ENCODE data around the gene APOL2. TPM values are rescaled to one million over a fixed set of nuclear protein-coding genes. Genes with fewer than 3 reads are reported as not detected.
"Not testable (repeated sequence)": the region's sequence is repeated elsewhere in the genome, so short reads cannot be mapped to it uniquely, and the experiment has no call there.

The APOL2 gene
- total RNA-seq, 2 experiments from 2014 or later: 62.4 TPM

GRCh38 chr22:36280379-36280778 is 41.1 kb upstream of the APOL2 start:
- H3K4me1 Mint-ChIP-seq (ENCODE audit: low read depth): peaks cover 27% of the 10 kb centered on the region
- no peak for ATAC-seq
- H3K36me3 Mint-ChIP-seq (ENCODE audit: low read depth): peaks cover 59% of the 10 kb centered on the region
- H3K27ac Mint-ChIP-seq: no peak overlapping the region
- ChIA-PET CTCF (interaction anchor here (1.1 to 2.0 kb wide), 4 partner anchors 9 to 206 kb away, joined by 4 to 7 read pairs (median 4); no protein-coding TSS in a partner anchor), POLR2A (interaction anchor here (0.6 to 1.2 kb wide), 3 partner anchors 7 to 15 kb away, joined by 4 to 6 read pairs (median 4); no protein-coding TSS in a partner anchor)
- no peak for DNase-seq
- no peaks in the 10 kb centered on the region for H3K9me3 Mint-ChIP-seq (ENCODE audit: insufficient read depth)
- no peak overlapping the region for H3K4me3 Mint-ChIP-seq
- no peaks in the 10 kb centered on the region for H3K27me3 Mint-ChIP-seq (ENCODE audit: low read depth)

- ChIA-PET CTCF (interaction anchor here (0.7 to 3.2 kb wide), 9 partner anchors 10 to 214 kb away, joined by 3 to 23 read pairs (median 8); partner anchors contain the start of gene APOL2), POLR2A (no interaction called here)
- peaks cover 49% of the 10 kb centered on the region for H3K36me3 Mint-ChIP-seq (ENCODE audit: low read depth)
- no peak overlapping the region for H3K27ac Mint-ChIP-seq
- H3K4me3 Mint-ChIP-seq: no peak overlapping the region
- no peak for DNase-seq
- no peaks in the 10 kb centered on the region for H3K9me3 Mint-ChIP-seq (ENCODE audit: insufficient read depth)
- ATAC-seq: no peak
- no peaks in the 10 kb centered on the region for H3K27me3 Mint-ChIP-seq (ENCODE audit: low read depth)
- peaks cover 30% of the 10 kb centered on the region for H3K4me1 Mint-ChIP-seq (ENCODE audit: low read depth)
These were observed 39.9 kb upstream of the APOL2 start for GRCh38 chr22:36279219-36279666.

DNA sequence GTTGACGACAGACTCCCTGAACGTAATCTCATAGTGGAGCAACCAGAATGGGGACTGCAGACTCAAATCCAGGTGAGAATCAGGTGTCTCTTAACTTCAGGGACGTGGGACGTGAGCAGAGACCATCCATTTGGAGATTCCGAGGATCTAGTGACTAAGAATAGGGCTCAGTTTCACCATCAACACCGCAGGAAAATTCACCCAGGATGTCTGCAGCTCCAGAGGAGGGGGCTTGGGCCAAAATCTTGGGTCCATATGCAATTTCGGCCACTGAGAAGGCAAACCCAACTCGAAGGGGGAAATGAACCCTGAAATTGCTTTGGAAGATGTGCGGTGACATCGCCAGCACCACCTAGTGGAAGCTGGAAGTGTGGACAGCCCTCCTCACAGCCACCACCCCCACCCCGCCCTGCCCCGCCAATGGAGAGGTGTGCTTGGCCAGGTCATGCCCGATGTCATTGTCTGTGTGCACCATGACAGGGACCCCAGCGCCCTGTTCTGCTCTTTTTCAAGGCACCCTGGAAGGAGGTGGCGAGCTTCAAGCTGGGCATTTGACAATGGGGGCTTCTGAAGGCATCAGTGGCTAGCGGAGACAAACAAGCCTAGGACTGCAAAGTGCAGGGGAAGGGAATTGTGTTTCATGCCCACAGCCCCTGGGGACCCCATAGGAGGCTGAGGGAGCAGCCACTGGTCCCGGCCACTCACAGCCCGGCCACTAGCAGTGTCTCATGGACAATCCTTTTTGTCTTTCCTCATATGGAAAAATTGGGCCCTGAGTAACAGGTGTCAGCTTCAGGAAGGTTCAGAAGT is 38.4 kb upstream of the APOL2 start:
- Mint-ChIP-seq H3K9me3 (ENCODE audit: insufficient read depth) (no peaks in the 10 kb centered on the region), H3K36me3 (ENCODE audit: low read depth) (peaks cover 38% of the 10 kb centered on the region), H3K4me3 (no peak overlapping the region), H3K27me3 (ENCODE audit: low read depth) (no peaks in the 10 kb centered on the region), H3K27ac (peak overlapping the region; percentile 66), H3K4me1 (ENCODE audit: low read depth) (peaks cover 30% of the 10 kb centered on the region)
- POLR2A ChIA-PET: interaction anchor here (1.1 to 2.1 kb wide), 4 partner anchors 9 to 38 kb away, joined by 3 to 6 read pairs (median 4); partner anchors contain the start of gene APOL2
- peak; percentile 82 for DNase-seq
- CTCF ChIA-PET: interaction anchor here (0.6 to 3.2 kb wide), 33 partner anchors 9 to 229 kb away, joined by 3 to 23 read pairs (median 4); partner anchors contain the start of genes APOL2 and FOXRED2
- peak; percentile 76 for ATAC-seq

- no peak for DNase-seq
- Mint-ChIP-seq H3K27ac (no peak overlapping the region), H3K27me3 (ENCODE audit: low read depth) (no peaks in the 10 kb centered on the region), H3K4me3 (no peak overlapping the region), H3K4me1 (ENCODE audit: low read depth) (peaks cover 29% of the 10 kb centered on the region), H3K9me3 (ENCODE audit: insufficient read depth) (no peaks in the 10 kb centered on the region), H3K36me3 (ENCODE audit: low read depth) (peaks cover 13% of the 10 kb centered on the region)
- ChIA-PET CTCF (interaction anchor here (0.9 to 2.6 kb wide), 3 partner anchors 10 to 212 kb away, joined by 3 to 9 read pairs (median 4); partner anchors contain the start of gene APOL2), POLR2A (interaction anchor here (0.6 kb wide), 1 partner anchor 36 kb away, joined by 3 read pairs; no protein-coding TSS in a partner anchor)
- ATAC-seq: no peak
These were observed 35.2 kb upstream of the APOL2 start for GRCh38 chr22:36274531-36274930.

GRCh38 chr22:36271951-36272350 is 32.6 kb upstream of the APOL2 start:
- DNase-seq; POLR2A ChIA-PET; CTCF ChIA-PET; H3K9me3 Mint-ChIP-seq (ENCODE audit: insufficient read depth); H3K4me3 Mint-ChIP-seq; ATAC-seq; H3K27me3 Mint-ChIP-seq (ENCODE audit: low read depth); H3K27ac Mint-ChIP-seq: not testable (repeated sequence)
- Mint-ChIP-seq H3K36me3 (ENCODE audit: low read depth) (peaks cover 15% of the 10 kb centered on the region), H3K4me1 (ENCODE audit: low read depth) (peaks cover 13% of the 10 kb centered on the region)

- CTCF ChIA-PET: interaction anchor here (1.0 to 1.5 kb wide), 2 partner anchors 30 to 76 kb away, joined by 3 read pairs; no protein-coding TSS in a partner anchor
- H3K27ac Mint-ChIP-seq; H3K27me3 Mint-ChIP-seq (ENCODE audit: low read depth); POLR2A ChIA-PET; H3K4me3 Mint-ChIP-seq; DNase-seq; H3K9me3 Mint-ChIP-seq (ENCODE audit: insufficient read depth); H3K4me1 Mint-ChIP-seq (ENCODE audit: low read depth); ATAC-seq: not testable (repeated sequence)
- H3K36me3 Mint-ChIP-seq (ENCODE audit: low read depth): peaks cover 20% of the 10 kb centered on the region
These were observed 31.9 kb upstream of the APOL2 start for GRCh38 chr22:36271231-36271630.

DNA sequence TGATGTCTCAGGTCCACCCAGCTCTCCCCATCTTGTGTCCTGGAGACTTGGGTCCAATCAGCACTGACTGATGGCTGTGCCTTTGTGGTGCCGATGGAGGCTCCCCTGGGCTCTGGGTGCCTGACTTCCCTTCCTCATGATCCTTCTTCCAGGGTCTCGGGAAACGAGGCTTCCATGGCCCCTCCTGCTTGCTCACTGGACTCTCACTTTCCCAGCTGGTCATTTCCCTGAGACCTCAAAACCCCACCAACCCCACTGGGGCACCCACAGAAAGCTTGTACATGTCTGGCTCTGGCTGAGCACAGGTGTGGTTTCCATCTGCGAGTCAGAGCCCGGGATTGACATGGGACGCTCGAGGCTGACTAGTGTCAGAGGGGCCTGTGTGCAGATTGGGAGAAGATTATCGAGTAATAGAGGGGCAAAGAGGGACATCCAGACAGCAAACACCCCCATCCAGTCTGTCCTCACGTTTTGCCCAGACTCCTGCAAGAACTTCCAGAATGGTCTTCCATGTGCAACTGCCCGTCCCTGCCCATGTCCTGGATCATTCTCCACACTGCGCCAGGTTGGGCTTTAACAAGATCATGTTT is 28.7 kb upstream of the APOL2 start:
- peaks cover 33% of the 10 kb centered on the region for H3K36me3 Mint-ChIP-seq (ENCODE audit: low read depth)
- H3K4me3 Mint-ChIP-seq: no peak overlapping the region
- DNase-seq (no peak), ATAC-seq (no peak)
- no peaks in the 10 kb centered on the region for H3K27me3 Mint-ChIP-seq (ENCODE audit: low read depth)
- ChIA-PET CTCF (interaction anchor here (1.7 kb wide), 1 partner anchor 9 kb away, joined by 11 read pairs; no protein-coding TSS in a partner anchor), POLR2A (interaction anchor here (0.6 to 0.8 kb wide), 2 partner anchors 12 to 59 kb away, joined by 3 to 4 read pairs; no protein-coding TSS in a partner anchor)
- no peaks in the 10 kb centered on the region for H3K4me1 Mint-ChIP-seq (ENCODE audit: low read depth)
- no peaks in the 10 kb centered on the region for H3K9me3 Mint-ChIP-seq (ENCODE audit: insufficient read depth)
- H3K27ac Mint-ChIP-seq: no peak overlapping the region

DNA sequence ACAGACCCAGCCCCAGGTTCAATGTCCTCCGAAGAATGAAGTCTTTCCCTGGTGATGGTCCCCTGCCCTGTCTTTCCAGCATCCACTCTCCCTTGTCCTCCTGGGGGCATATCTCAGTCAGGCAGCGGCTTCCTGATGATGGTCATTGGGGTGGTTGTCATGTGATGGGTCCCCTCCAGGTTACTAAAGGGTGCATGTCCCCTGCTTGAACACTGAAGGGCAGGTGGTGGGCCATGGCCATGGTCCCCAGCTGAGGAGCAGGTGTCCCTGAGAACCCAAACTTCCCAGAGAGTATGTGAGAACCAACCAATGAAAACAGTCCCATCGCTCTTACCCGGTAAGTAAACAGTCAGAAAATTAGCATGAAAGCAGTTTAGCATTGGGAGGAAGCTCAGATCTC is 27.7 kb upstream of the APOL2 start:
- Mint-ChIP-seq H3K27me3 (ENCODE audit: low read depth) (no peaks in the 10 kb centered on the region), H3K4me1 (ENCODE audit: low read depth) (no peaks in the 10 kb centered on the region), H3K4me3 (no peak overlapping the region), H3K36me3 (ENCODE audit: low read depth) (peaks cover 41% of the 10 kb centered on the region), H3K27ac (no peak overlapping the region), H3K9me3 (ENCODE audit: insufficient read depth) (no peaks in the 10 kb centered on the region)
- ChIA-PET CTCF (interaction anchor here (1.7 kb wide), 1 partner anchor 10 kb away, joined by 11 read pairs; no protein-coding TSS in a partner anchor), POLR2A (interaction anchor here (0.8 kb wide), 1 partner anchor 60 kb away, joined by 3 read pairs; no protein-coding TSS in a partner anchor)
- ATAC-seq: no peak
- DNase-seq: no peak

- H3K27me3 Mint-ChIP-seq (ENCODE audit: low read depth); DNase-seq; H3K27ac Mint-ChIP-seq; H3K9me3 Mint-ChIP-seq (ENCODE audit: insufficient read depth); ATAC-seq; POLR2A ChIA-PET; H3K4me3 Mint-ChIP-seq; CTCF ChIA-PET: not testable (repeated sequence)
- Mint-ChIP-seq H3K4me1 (ENCODE audit: low read depth) (peaks cover 10% of the 10 kb centered on the region), H3K36me3 (ENCODE audit: low read depth) (peaks cover 64% of the 10 kb centered on the region)
These were observed 24.7 kb upstream of the APOL2 start for GRCh38 chr22:36263886-36264664.

DNA sequence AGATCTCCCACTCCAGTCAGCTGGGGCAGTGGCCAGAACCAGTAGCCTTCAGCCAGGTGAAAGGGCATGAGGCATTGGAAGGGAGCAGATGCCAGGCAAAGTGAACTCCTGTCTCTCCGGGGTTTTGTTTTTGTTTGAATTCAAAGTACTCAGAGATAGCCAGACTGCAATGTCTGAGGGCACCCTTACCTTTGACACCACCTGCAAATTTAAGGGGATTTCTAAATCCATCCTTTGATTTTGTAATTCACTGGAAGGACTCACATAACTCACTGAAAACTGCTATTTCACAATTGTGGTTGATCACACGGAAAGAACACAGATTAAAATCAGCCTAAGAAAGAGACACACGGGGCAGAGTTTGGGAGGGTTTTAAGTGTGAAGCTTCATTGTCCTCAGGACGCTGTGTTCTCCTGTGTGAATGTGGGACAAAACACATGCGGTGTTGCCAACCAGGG is 23.9 kb upstream of the APOL2 start:
- DNase-seq; H3K9me3 Mint-ChIP-seq (ENCODE audit: insufficient read depth); H3K27ac Mint-ChIP-seq; CTCF ChIA-PET; H3K27me3 Mint-ChIP-seq (ENCODE audit: low read depth); ATAC-seq; H3K4me3 Mint-ChIP-seq; POLR2A ChIA-PET: not testable (repeated sequence)
- Mint-ChIP-seq H3K36me3 (ENCODE audit: low read depth) (peaks cover 69% of the 10 kb centered on the region), H3K4me1 (ENCODE audit: low read depth) (peaks cover 19% of the 10 kb centered on the region)

DNA sequence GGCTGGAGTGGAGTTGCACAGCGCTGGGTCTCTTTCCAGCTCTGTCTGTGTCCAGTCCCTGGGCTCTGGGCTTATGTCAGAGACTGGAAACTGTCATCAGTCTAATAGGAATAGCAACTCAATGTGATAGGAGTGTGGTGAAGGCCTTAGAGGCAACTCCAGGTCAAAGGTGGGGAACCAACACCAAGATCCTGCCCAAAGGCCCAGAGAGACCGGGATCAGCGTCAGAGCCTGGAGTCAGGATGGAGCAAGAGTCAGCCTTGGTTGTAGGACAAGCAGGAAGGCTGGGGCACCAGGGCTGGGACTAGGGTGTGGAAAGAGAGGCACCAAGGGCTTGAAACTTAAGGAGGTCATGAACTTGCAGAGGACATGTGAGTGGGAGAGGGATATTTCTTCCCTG is 23.0 kb upstream of the APOL2 start:
- H3K27me3 Mint-ChIP-seq (ENCODE audit: low read depth); DNase-seq; POLR2A ChIA-PET; H3K9me3 Mint-ChIP-seq (ENCODE audit: insufficient read depth); H3K27ac Mint-ChIP-seq; ATAC-seq; H3K4me3 Mint-ChIP-seq: not testable (repeated sequence)
- peaks cover 67% of the 10 kb centered on the region for H3K36me3 Mint-ChIP-seq (ENCODE audit: low read depth)
- H3K4me1 Mint-ChIP-seq (ENCODE audit: low read depth): peaks cover 27% of the 10 kb centered on the region
- CTCF ChIA-PET: interaction anchor here (4.5 kb wide), 1 partner anchor 23 kb away, joined by 25 read pairs; the partner anchor contains the start of gene APOL2

Measured in activated CD8-positive, alpha-beta T cell treated with anti-CD3 and anti-CD28 coated beads, Interleukin-2, amount 10 ng/mL, durations not matched to agents 7 days and 5 days (primary cell).